ENCODE measurements around the gene NOL4L.

The NOL4L gene

DNA sequence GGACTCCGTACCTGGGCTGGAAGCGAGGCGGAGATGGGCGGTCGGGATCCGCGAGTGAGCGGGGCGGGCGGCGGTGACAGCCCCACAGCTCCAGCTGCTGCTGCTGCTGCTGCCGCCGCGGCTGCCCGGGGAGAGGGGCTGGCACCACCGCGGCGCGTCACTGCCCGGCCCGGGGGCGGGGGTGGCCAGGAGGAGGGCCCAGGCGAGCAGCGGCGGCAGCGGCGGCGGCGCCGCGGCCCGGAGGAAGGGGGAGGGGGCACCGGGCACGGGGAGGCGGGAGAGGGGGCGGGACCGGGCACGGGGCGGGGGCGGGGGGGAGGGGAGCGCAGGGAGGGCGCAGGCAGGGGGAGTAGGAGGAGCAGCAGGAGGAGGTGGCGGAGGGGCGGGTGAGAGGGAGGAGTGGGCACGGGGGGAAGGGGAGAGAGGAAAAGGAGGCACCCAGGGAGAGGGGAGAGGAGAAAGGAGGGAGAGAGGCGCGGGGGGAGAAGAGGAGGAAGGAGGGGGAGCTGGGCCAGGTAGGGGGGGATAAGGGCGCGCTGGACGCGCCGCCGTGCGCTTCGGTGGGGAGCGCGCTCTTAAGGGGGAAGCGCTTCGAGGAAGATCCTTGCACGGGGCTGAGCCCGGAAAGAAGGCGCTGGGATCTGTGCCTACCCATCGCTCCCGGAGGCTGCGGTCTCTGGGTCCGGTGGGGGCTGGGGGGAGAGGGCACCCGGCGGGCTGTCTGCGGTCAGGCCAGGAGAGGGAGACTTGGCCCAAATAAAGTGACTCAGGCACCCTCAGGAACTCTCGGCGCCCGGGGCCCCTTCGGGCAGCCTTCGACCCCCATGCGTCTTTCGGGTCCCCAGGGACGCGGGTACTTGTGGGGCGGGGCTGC lies 101.5 kb downstream of the NOL4L start:
- no peak for DNase-seq (ENCODE audit: low spot score)

DNA sequence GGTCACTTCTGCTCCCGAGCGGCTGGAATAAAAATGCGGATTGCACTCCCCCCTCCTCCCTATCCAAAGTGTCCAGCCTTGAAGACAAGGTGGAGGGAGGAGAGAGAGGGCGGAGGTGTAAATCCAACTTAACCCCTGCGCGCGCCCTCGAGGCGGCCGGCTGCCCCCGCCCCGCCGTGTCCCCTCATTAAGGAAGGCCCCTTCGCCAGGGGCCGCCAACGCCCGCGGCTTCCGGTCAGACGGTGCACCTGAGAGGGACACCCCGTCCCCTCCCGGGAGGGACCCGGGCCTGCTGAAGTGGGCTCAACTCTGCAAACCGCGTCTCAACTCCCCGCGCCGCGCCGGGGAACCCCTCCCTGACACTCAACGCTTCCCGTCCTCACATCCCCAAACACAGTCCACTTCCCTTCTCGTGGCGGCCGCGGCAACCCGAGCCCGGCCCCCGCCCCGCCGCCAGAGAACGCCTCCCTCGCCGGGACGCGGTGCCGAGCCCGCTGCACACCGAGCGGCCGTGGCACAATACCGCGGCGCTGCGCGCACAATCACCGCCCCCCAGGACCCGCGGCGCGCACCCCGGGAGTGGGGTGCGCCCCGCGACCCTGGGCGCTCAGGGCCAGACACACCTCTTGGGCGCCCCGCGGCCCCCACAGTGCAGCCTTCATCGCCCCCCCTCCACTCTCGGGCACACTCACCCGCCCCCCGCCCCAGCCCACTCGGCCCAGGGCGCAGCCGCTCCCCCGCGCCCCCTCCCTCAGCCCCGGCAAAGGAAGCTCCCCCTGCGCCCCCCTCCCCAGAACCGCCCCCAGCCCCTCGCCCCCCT lies 102.5 kb downstream of the NOL4L start:
- DNase-seq (ENCODE audit: low spot score), result no peak

DNA sequence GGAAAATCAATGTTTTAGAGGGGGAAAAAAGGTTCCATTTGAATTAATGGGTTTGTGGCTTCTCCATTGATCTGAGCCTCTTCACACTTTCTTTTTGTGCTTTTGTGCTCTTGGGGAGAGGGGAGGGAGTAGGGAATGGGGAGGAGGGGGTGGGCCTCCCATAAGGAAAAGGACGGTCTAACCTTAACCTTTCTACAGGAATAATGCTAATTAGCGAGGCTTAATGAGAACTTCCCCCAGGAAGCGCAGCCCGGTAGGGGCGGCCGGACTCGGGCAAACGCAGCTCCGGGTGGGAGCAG lies 103.0 kb downstream of the NOL4L start:
- DNase-seq (ENCODE audit: low spot score), result no peak

DNA sequence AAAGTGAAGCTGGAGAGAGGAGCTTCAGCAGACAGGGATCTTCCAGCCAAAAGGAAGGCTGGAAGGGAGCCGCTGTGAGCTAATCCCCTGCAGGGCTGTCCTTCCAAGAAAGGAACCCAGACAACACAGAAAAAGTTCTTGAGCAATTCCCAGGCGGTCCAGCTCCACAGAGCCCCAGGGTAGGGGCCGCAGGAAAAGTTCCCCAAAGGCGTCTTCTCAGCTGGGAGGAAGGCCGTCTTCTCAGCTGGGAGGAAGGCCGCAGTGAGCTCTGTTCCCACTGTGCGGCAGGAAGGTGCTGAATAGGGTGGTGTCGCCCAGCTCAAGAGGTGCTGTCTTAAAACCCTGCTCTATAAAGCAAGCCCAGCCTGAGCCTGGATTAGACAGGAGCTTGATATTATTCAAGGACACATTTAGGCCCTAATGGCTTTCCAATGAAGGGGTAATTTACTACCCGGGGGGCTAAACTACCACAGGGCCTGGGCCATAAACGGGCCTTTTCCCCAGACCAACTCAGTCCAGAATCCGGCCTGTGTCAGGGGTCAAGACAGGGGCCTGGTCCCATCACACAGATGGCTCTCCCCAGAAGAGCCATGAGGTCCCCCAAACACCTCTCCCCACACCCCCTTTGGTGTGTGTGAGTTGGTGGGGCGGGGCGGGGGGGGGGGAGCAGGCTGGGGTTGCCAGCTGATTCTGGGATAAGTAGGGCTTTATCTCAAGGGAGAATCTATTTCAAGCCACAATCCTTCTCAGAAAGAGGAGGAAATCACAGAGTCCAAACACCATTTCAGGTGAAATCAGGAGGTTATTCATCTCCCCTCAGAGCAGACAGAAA lies 103.6 kb downstream of the NOL4L start:
- no peak for DNase-seq (ENCODE audit: low spot score)

GRCh38 chr20:32480371-32481241 lies 104.5 kb downstream of the NOL4L start:
- no peak for DNase-seq (ENCODE audit: low spot score)

GRCh38 chr20:32479697-32480171 lies 105.4 kb downstream of the NOL4L start:
- DNase-seq (ENCODE audit: low spot score), result peak; percentile 23

DNA sequence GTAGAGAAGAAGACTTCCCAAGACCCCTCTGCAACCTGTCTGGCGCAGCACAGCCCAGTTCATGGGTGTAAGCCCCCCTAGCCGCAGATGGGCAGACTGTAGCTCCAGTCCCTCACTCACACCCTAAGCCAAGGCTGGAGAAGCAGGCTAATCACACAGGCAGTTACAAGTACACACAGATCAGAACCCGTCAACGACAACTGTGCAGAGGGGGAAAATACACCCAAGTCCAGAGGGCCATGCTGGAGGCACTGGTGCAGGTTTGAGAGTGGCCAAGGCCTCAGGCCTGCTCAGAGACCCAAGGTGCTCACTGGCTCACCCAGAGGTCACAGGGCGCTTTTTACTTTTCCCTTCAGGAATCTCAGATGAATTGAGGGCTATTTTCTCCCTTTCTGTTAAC lies 106.1 kb downstream of the NOL4L start:
- no peak for DNase-seq (ENCODE audit: low spot score)

DNA sequence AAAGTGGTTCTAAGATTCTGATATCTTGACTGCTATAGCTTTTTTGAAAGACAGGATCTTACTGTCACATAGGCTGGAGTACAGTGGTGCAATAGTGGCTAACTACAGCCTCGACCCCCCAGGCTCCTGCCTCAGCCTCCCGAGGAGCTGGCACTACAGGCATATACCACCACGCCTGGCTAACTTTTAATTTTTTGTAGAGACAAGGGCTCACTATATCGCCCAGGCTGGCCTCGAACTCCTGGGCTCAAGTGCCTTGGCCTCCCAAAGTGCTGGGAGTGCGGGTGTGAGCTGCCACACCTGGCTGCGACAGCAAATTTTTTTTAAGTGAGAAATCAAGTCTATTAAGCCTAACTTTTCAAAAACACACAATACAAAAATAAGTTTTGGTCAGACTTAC lies 106.6 kb downstream of the NOL4L start:
- DNase-seq (ENCODE audit: low spot score), result no peak

DNA sequence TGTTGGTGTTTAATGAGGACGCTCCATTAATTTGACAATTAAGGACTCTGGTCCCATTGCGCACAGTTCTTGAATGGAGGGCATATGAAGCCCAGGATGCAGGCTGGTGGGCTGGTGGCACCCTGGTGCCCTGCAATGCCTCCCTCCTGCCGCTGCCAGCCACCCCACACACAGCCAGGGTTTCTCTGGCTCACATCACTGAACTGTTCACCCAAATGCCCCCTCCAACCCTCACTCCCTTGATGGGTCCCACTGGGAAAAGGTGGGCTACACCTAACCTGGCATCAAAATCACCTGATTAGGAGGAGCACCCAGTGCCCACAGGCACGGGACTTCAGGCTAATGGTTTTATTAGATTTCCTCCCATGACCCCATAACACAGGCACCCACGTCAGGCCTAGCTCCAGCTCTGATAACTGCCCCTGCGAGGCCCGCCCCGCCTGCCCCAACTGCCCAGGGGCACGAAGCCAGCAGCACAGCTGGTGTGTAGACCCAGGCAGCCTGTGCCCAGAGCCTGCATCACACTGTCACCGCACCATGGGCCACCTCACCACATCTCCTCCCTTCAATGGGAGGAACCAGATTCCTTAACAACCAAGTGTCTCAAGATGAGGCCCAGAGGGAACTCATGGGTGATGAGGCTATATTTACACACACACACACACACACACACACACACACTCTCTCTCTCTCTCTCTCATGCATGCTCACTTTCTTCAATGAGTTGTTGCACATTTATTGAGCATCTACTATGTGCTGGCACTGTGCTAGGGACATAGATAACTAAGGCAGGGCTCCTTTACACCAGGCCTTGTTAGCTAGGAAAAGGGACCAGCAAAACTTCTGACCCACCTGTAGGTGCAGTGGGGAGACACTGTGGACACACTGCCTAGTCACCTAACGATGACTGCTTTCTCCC lies 107.3 kb downstream of the NOL4L start:
- DNase-seq (ENCODE audit: low spot score), result peak; percentile 64

DNA sequence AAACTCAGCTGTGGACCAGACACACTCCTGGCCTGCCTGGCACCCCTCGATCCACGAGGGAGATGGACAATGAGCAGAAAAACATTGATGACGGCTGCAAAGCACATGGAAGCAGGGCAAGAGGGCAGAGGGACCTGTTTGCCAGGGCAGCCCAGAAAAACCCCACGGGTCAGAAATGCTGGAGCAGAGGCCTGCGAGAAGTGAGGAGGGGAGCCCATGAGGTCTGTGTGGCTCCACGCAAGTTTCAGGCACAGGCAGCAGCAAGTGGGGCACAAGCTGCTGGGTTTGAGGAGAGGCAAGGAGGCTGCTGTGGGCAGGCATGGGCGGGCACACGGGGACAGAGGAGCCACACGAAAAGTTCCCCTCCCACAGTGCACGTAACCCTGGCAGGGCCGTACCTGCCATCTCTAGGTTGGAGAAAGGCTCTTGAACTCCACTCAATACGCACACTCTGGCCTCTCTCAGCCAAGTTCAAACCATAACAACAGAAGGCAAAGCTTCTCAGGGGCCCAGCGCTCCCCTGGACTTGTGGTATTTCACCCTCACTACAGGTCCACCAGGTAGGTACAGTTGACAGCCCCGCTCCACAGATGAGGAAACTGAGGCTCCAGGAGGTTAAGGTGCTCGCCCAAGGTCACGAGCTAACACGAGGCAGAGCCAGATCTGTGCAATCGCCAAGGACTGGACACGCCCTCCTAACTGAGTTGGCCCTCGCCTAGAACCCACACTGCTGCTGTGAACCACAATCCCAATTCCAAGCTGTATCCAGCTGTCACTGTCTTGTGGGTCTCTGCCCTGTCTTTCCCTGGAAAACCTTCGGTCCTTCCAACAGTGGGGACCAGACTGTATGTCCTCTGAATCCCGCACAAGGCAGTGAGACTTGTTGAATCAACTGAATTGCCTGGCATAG lies 108.2 kb downstream of the NOL4L start:
- DNase-seq (ENCODE audit: low spot score), result peak; percentile 51

- DNase-seq (ENCODE audit: low spot score), result peak; percentile 56
Measured at GRCh38 chr20:32474967-32475811, 109.9 kb downstream of the NOL4L start.

DNA sequence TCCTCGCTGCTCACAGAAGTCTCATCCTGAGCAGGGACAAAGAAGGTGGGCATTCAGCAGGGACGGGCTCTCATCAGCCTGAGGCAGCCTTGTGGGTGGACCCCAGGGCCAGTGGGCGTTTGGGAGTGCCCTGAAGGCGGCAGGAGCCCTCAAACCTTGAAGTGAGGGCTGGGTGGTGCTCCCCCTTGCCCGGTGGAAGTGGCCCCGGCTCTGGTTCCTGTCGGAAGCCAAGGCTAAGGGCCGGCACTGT lies 110.5 kb downstream of the NOL4L start:
- DNase-seq (ENCODE audit: low spot score), result no peak

DNA sequence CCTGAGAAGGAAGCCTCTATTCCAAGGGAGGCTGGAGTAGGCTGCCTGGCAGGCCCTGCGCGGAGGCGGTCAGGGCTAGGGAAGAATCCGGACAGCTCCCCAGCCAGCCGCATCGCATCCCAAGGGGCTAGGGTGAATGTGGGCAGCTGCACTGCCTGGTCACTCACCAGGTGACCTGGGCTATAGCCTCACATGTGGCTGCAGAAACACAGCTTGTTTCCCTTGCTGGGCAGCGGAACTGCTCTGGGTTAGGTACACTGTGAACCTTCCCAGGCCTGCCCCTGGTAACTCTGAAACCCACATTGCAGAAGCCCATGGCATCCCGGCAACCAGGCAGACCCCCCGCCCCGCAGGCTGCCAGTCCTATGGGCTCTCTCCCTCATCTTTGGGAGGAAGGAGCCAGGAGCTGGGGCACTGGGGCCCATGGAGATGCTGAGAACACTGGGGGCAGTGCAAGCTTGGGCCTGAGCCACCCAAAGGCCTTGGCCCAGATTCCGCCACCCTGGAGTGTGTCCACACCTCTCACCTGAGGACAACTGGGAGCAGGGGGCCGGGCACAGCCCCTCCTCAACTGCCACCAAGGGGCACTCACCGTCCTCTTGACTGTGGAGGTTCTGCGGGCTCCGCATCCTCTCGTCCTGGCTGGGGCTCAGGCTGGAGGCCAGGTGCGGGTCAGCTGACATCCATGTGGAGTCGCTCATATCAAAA lies 111.0 kb downstream of the NOL4L start:
- no peak for DNase-seq (ENCODE audit: low spot score)

GRCh38 chr20:32473231-32474008 lies 111.7 kb downstream of the NOL4L start:
- no peak for DNase-seq (ENCODE audit: low spot score)

DNA sequence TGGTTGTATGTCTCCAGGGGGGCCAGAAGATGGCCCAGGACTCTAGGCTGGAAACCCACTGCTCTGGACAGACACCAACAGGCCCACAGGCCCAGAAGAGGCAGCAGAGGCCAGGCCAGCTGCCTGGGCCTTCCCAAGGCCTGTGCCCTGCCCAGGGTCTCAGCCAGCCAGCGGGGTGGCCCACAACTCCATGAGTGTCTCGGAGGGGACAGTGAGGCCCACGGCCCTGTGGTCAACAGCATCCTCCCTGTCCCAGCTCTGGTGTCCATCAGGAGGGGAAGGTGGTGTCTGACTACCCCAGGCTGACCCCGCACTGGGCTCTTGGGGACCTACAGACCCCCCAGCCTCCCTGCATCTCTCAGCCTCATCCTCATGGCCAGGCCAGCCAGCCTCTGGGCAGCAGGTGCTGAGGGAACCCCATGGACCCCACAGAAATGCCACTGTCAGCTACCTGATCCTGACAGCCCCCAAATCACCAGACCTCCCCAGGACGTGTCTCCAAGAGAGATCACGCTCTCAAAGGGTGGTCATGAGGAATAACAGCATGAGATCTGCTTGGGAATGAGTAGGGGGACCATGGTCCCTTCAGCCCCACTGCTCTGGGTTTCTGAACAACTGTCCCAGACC lies 112.4 kb downstream of the NOL4L start:
- no peak for DNase-seq (ENCODE audit: low spot score)

DNA sequence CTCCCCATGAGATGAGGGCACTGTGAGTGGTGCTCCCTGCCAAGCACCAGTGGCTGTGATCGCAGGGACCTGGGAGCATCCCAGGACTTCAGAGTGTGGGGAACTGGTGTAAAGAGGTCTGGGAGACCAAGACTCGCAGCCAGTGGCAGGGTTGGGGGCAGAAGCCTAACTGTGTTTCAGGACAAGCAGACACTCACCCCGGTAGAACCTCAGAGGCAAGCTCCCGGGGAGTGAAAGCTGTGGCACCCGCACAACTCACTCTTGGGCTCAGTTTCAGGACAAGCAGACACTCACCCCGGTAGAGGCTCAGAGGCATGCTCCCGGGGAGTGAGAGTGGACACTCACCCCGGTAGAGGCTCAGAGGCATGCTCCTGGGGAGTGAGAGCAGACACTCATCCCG lies 114.2 kb downstream of the NOL4L start:
- DNase-seq (ENCODE audit: low spot score), result no peak
